Activated CD8-positive, alpha-beta memory T cell treated with anti-CD3 and anti-CD28 coated beads, Interleukin-2, amount 50 U/mL, for 24 hours (primary cell): Measurements from ENCODE around the gene PDLIM1.

Source experiments
- DNase-seq: peaks from one replicate; pipeline ENCODE4 v3.0.0-alpha.2; 2020; ENCODE audit errors: extremely low read depth

Gene PDLIM1

DNA sequence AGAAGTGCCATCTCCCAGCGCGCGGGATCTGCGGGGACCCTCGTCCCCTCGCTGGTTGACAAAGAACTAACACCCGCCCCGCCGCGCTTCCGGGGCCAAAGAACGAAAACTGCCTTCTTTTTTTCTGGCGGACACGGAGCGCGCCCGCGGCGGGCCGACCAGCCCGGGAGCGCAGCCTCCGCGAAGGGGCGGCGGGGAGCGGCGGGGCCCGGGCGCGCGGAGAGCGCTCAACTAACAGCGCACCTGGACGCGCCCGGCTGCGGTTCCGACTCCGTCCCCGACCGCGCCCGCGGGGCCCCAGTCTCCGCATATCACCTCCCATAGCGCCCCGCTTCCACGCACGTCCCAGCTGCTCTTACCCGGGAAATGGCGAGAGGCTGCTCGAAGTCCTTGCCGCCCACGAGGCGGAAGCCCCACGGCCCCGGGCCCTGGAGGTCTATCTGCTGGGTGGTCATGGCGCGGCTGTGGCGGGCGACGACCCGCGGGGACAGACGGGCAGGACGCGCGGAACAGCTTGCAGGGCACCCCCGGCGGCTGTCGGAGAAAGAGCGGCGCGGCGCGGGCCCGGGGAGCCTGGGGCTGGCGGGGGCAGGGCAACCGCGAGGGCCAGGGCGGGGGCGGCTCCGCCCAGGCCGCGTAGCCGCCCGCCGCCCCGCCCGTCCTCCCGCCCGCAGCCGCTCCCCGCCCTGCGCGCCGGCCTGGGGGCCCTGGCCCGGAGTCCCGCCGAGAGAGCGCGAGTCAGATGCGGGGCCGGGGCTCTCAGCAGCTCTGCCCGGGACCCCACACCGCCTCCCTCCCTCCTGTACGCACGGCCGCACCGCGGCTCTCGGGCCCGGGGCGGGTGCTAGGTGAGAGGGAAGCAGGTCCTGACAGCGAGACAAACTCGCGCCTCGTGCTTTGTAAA is at the start of gene PDLIM1:
PDLIM1 (minus strand) TSS at position 543 of the 904 bp plus-strand sequence; CDS start at position 455, 88 bp downstream.
- no peak for DNase-seq

DNA sequence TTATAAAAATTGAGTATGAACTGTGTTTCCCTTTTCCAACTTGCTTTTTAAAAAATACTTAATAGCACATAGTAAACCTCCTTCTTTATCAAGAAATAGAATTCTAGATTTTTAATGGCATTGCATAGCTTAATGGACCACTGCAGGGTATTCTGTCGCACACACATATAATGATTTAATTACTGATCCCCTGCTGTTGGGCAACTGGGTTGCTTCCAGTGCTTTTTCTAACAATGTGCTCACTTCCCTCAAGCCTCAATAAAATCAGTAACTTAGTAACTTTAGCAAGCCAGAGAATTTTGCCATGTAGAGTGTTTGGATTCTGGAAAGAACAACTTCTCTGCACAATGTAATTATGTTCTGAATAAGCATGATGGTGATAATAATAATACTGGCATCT is 49.1 kb upstream of the PDLIM1 start:
- no peak for DNase-seq

DNA sequence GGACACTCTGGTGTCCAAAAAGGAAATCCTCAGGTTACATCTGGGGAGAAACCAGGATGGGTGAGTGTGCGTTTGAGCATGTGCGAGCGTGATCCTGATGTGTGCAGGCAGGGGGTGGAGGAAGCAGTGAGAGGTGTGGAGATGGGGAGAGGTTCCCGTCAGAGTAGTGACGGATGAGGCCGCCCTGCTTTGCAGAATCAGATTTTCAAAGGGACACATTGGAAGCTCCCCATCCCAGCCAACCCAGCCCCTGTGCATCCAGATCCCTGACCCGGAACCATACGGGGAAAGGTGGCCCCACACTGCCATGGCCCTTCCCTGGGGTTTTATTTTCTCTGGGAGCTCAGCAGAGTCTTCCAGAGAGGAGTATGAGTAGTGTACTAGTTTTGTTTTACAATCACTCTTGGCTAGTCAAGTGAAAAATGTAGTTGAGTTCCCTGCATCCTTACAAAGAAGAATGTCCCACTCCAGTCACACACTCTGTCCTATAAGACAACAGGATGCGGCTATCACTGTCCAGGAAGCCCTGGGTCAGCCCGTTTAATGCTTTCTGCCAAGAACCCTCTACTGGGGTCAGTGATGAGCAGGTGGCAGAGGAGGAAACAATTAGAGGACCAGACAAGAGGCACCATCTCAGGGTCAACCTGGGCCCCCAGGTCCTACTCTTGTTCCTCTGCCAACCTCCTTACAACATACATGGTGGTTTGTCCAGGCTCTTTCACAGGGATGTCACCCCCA is 46.8 kb upstream of the PDLIM1 start:
- DNase-seq: no peak

- no peak for DNase-seq
These were observed 45.9 kb upstream of the PDLIM1 start for GRCh38 chr10:95336702-95337101.

DNA sequence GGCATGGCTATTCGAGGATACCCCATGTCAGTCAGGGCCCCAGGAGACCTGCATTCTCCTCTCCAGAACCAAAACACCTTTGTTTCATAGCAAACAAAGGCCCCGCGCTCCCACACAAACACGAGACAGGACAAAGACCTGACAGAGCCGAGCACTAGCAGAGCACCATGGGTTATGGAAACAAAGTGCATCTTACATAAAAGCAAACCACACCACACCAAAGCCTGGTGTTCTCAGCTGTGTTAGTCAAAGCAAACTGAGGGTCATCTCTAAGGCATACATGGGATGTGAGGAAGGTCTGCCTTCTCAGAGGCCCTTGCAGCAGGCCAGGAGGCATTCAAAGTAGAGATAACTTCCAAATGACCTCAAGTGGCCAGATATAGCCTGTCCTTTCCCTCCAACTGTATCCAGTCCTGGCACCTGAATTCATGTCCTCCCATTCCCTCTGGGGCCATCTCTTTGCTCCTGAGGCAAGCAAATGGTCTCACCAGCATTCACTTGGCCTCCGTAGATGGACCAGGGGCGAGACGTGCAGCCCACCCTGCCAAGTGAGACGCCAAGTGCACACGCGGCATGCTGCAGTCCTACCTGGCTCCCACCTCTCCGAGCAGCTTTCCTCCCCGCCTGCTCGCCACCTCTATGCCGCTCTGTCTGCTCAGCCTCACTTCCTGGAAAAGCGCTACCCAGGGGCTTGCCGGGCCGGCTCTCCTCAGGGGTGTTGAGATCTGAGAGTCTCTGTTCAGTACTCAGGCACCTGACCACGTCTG is 45.3 kb upstream of the PDLIM1 start:
- DNase-seq: no peak

- DNase-seq: no peak
These were observed 44.0 kb upstream of the PDLIM1 start for GRCh38 chr10:95334805-95335144.

- no peak for DNase-seq
These were observed 43.4 kb upstream of the PDLIM1 start for GRCh38 chr10:95333997-95334804.

DNA sequence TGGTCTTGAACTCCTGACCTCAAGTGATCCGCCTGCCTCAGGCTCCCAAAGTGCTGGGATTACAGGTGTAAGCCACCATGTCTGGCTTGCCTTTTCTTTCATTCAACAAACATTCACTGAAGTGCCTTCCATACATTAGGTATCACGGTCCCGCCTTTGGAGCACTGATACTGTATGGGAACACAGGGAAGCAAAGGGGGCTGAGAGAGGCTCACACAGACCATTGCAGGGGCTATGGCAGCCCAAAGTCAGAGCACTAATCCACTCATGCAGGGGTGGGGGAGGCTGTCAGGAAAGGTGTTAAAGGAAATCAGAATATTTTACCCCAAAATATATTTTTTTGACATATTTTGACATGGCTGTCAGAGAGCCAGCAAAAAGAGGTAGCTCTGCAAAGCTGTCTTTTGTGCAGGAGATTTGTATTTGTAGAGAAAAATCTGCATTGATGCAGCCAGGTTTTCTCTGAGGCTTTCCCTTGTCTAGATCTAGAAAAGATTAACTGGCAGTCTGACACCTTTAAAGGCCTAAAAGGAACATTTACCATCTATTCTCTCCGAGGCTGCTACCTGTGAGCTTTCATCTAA is 42.0 kb upstream of the PDLIM1 start:
- DNase-seq: no peak

GRCh38 chr10:95331596-95332130 is 40.9 kb upstream of the PDLIM1 start:
- no peak for DNase-seq

DNA sequence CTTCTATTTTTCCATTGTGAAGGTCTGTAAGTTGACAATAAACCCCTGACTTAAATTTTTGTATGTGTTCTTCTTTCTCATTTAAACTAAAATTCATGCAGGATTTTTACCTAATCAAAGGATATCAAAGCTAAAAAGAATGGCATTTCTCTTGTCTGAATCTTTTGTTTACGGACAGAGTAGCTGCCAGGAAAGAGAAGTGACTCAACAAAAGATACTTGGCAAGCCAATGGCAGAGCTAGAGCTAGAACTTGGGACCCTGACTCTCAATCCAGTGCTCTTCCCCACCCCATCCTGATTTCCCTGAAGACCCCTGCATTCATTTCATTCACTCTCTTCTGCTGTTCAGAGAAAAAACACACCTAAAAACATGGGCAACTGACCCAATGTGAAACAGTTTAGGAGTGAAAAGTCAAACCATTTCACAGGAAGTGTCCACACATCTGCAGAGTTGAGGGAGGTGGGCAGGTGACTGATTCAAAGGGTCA is 40.2 kb upstream of the PDLIM1 start:
- DNase-seq: no peak

DNA sequence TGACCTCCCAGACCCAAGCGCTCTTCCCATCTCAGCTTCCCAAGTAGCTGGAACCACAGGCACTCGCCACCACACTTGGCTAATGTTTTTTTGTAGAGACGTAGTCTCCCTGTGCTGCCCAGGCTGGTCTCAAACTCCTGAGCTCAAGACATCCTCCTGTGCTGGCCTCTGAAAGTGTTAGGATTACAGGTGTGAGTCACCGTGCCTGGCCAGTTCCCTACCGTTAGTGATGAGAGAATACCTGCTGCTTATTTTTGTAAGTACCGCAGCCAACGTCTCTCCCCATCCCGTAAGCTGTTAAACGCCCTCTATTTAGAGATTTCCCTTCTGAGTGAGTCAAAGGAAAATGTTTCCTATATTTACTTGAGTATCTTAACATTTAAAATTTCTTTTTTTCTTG is 38.5 kb upstream of the PDLIM1 start:
- DNase-seq: no peak

GRCh38 chr10:95328013-95328412 is 37.2 kb upstream of the PDLIM1 start:
- no peak for DNase-seq

- no peak for DNase-seq
These were observed 36.6 kb upstream of the PDLIM1 start for GRCh38 chr10:95327367-95327766.

DNA sequence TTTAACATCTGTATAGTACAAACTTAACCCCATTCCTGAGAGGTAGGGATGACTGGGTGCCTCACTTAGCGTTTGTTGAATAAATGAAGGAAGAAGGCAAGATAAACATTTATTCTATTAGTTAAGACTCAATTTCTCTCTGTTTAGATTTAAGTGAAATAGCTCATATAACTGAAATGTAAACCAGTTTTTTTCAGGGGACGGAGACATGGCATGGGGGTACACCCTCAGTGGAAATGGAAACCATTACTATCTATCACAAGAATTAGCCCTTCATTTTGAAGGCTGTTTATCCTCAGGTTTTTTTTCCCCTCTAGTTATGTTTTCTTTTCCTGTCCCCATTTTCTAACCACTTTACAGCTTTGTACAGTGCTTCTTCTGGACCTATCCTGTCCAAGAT is 35.6 kb upstream of the PDLIM1 start:
- DNase-seq: no peak

DNA sequence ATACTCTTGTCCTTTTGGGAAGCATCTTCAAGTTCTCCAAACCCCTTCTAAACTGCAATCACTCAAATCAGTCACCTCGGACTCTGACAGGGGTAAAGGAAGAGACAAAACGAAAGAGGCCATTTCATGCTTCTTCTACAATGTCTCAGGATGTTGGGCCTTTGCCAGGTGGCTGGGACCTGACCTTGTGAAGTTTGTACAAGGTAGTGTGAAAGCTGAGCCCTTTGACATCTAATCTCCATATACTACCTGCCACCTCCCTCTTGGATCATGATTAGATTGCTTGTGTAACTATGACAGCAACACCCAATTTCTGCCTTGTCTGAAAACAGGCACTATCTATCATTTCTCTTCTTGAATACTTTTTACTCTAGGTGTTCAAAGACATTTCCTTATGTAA is 35.1 kb upstream of the PDLIM1 start:
- DNase-seq: no peak

GRCh38 chr10:95324436-95325268 is 33.8 kb upstream of the PDLIM1 start:
- DNase-seq: no peak

DNA sequence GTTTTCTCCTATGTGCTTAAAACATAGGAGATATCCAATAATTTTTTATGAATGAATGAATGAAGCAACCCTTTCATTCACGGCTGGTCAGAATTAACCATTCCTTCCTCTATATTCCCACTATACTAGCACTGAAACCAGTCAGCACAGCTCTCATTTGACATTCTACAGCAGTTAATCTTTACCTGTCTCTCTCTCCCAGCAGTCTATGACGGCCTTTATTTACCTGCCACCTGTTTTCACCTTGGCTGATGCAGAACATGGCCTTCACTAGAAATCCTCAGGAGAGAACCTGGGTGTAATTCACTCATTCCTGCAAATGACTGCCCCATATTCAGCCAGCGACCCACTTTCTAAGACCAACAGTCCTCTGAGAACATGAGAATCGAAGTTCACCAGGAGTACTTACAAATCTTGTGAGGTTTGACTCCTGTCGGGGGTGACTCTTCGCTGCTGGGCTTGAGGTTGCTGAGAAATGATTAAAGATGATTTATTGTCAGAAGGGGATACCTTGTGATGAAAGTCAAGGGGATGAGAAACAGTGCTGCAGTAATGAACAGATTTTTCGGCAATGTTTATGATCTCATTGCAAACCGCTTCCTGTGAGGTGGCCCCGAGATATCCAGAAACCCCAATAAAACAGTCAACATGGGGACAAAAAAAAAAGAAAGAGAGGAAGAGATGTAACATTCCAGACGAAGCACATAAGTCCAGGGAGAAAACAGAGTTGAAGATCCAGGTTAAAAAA is 30.9 kb upstream of the PDLIM1 start:
- DNase-seq: no peak

DNA sequence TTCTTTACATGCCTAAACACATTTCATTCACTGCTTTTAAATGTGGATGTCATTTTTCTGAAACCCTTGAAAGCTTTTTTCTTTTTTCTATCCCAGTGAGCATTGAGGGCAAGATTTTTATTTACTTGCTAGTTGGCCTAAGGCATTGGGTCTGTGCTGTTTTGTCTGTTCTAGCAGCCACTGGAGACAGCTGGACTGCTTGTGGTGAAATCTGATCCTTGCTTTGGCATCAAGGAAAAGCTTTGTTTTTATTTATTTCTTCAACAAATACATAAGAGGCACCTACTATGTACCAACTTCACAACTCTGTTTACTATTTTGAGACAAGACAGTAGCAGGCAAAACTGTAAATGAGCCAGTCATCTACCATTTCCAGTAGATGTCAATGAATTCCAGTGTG is 28.4 kb upstream of the PDLIM1 start:
- no peak for DNase-seq

DNA sequence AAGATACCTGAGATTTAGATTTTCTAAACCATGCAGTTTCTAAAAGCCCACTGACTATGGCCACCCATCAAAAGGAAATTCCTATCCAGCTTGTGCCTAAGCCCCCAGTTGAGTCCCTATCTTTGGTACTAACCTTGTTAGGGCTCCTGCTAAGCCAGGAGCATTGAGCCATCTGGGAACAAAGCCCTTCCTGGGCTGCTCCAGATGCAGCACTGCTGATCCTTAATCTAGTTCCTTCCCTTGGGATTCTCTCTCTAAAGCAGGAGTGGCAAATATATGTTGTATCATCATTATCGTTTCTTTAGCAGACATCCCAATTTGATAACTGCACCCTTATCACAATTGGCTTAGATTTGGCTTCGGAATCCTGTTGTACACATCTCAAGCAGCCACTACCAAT is 24.7 kb upstream of the PDLIM1 start:
- DNase-seq: no peak
